Measurements from ENCODE around the gene SNAPC5. TPM values are rescaled to one million over a fixed set of nuclear protein-coding genes. Genes with fewer than 3 reads are reported as not detected.

The SNAPC5 gene
- total and polyA plus RNA-seq, 2 of the 8 experiments (the other 6 are each of a cell fraction or from before 2014, with no cell fraction given) = 18.7 to 23.1 TPM

DNA sequence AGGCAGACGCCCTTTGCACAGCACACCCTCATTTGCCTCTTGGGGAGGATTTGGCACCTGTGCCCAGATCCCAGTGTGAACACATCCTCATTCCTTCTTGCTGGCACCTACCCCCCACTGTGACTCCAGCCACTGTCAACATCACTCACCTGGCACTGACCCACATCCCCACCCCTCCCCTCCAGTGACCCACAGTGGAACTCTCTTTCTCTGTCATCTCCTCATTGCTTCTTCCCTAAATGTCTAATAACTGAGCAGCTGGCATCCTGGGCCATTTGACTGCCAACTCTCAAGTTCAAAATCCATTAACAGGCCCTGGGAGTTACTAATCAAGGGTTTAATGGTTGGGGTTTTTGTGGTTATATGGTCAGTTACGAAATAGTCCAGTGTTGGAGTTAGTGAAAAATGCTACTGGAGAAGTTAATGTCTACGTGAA is 14.4 kb downstream of the SNAPC5 start:
- Histone ChIP-seq H3K23me2 (ENCODE audit: low read depth, low read length) (no peaks in the 10 kb centered on the region), H3K18ac (ENCODE audit: extremely low read depth, low read length) (no peak overlapping the region), H3K36me3 (ENCODE audit: control insufficient read depth in 2 of 4, insufficient read depth in 4 of 4, low read length in 3 of 4) (peaks cover 5 to 29% (median 18%) of the 10 kb centered on the region in 4 experiments; a peak in 6 of 8 replicates), H3K4me2 (ENCODE audit: insufficient read depth in 1 of 2, low read depth in 2 of 2, low read length in 2 of 2) (no peak overlapping the region), H3K9me3 (ENCODE audit: insufficient read depth in 2 of 2, low read depth in 1 of 2, low read length in 1 of 2) (no peaks in the 10 kb centered on the region), H2BK5ac (ENCODE audit: low read depth, low read length) (no peak overlapping the region), H2BK20ac (ENCODE audit: low read length) (no peak overlapping the region), H3K27ac (ENCODE audit: low read depth, low read length) (no peak overlapping the region), H3K79me1 (ENCODE audit: low read depth, low read length) (peaks cover 5% of the 10 kb centered on the region; the same call in 1 of the 2 replicates), H3K4ac (replicated peaks; ENCODE audit: insufficient read length, low read depth, low read length) (no peak overlapping the region), H2AK5ac (ENCODE audit: low read depth, low read length) (no peak overlapping the region), H4K20me1 (replicated peaks in 1 of 2; ENCODE audit: control insufficient read depth in 1 of 2, insufficient read depth in 2 of 2, low read length in 2 of 2) (peaks cover 0 to 6% of the 10 kb centered on the region in 2 experiments), H3K79me2 (ENCODE audit: control insufficient read depth in 1 of 2, insufficient read depth in 2 of 2, low read length in 2 of 2) (no peaks in the 10 kb centered on the region), H3K56ac (replicated peaks; ENCODE audit: insufficient read length, low read depth, low read length) (no peak overlapping the region), H3K14ac (ENCODE audit: insufficient read length) (no peak overlapping the region), H3K27me3 (replicated peaks in 1 of 4; ENCODE audit: control insufficient read depth in 3 of 4, extremely low read depth in 1 of 4, insufficient read depth in 3 of 4, low read length in 3 of 4) (no peaks in the 10 kb centered on the region), H2BK12ac (ENCODE audit: low read depth, low read length) (peak overlapping the region; percentile 27; the same call in 1 of the 2 replicates), H4K91ac (replicated peaks; ENCODE audit: insufficient read length, low read length) (no peak overlapping the region), H3K4me1 (replicated peaks in 1 of 4; ENCODE audit: control insufficient read depth in 3 of 4, insufficient read depth in 4 of 4, low read length in 3 of 4) (no peaks in the 10 kb centered on the region), H2AFZ (ENCODE audit: low read length) (no peak overlapping the region), H2BK120ac (replicated peaks; ENCODE audit: low read depth, low read length) (no peak overlapping the region), H3K9ac (replicated peaks in 1 of 4; ENCODE audit: extremely low read depth in 1 of 4, low read depth in 3 of 4, low read length in 3 of 4) (no peak overlapping the region), H3K4me3 (ENCODE audit: extremely low read depth in 1 of 4, insufficient read depth in 2 of 4, low read depth in 3 of 4, low read length in 4 of 4) (no peak overlapping the region), H3K23ac (ENCODE audit: insufficient read length) (no peak overlapping the region), H4K8ac (ENCODE audit: extremely low read depth, insufficient read depth, low read length) (no peak overlapping the region), H4K5ac (ENCODE audit: insufficient read length, low read depth, low read length) (no peak overlapping the region), H2BK15ac (ENCODE audit: low read length) (no peak overlapping the region)
- CTCF ChIA-PET (ENCODE audit: partially characterized antibody) = no interaction called here
- no peak for FAIRE-seq
- TF ChIP-seq SP2 (IDR thresholded peaks at IDR 0.05; ENCODE audit: low read length) (no peak), SP1 (IDR thresholded peaks at IDR 0.05; ENCODE audit: low read depth, low read length) (no peak), FOSL1 (IDR thresholded peaks at IDR 0.05; ENCODE audit: insufficient read depth, low read depth, low read length) (no peak), SIRT6 (IDR thresholded peaks at IDR 0.05; ENCODE audit: low read length) (no peak), TBP (IDR thresholded peaks at IDR 0.05; ENCODE audit: low read depth, low read length) (no peak)
- DNase-seq (ENCODE audit: low read depth in 1 of 2, low spot score in 2 of 2) = no peak
- POLR2A ChIA-PET (ENCODE audit: partially characterized antibody) = interaction anchor here (2.9 kb wide), 1 partner anchor 14 kb away, joined by 14 read pairs; the partner anchor contains the start of gene SNAPC5
- 83% methylated on average over 3 of the region's 3 CpGs; no CpG with 5 or more reads in 1 of the 2 experiments for WGBS, 2 experiments (ENCODE audit: extremely low coverage in 1 of 2, insufficient coverage in 1 of 2, insufficient read length in 1 of 2, insufficient replicate concordance in 2 of 2, low coverage in 1 of 2, low lambda C conversion rate in 2 of 2, missing lambda C conversion rate in 1 of 2)
